ENCODE measurements around the gene MYL12B.

The MYL12B gene

GRCh38 chr18:3252843-3253242 is 9.1 kb upstream of the MYL12B start:
- TF ChIP-seq CTCF (IDR thresholded peaks at IDR 0.05): no peak
- intact Hi-C loops (cut with DNase I; ENCODE audit: low total_unique reads): no loop called here
- peak overlapping the region; percentile 1 to 6 for H3K4me3 ChIP-seq
- H3K27ac ChIP-seq: peak overlapping the region; percentile 93 to 98
- no peaks in the 10 kb centered on the region for H3K9me3 ChIP-seq
- no peaks in the 10 kb centered on the region for H3K27me3 ChIP-seq
- peaks cover 0 to 87% (median 46%) of the 10 kb centered on the region in 4 donors for H3K4me1 ChIP-seq
- peaks cover 48 to 50% (median 48%) of the 10 kb centered on the region in 3 donors for H3K36me3 ChIP-seq
- no peak for DNase-seq

GRCh38 chr18:3254725-3255124 is 7.2 kb upstream of the MYL12B start:
- peaks cover 58 to 60% (median 60%) of the 10 kb centered on the region in 3 donors for H3K36me3 ChIP-seq

GRCh38 chr18:3255611-3256165 is 6.2 kb upstream of the MYL12B start:
- intact Hi-C loops (cut with DNase I; ENCODE audit: low total_unique reads): no loop called here
- Histone ChIP-seq H3K4me1 (peaks cover 0 to 94% (median 49%) of the 10 kb centered on the region in 4 donors), H3K27me3 (no peaks in the 10 kb centered on the region), H3K27ac (peak overlapping the region; percentile 13 to 98), H3K4me3 (no peak overlapping the region), H3K36me3 (peaks cover 56 to 60% (median 60%) of the 10 kb centered on the region in 3 donors), H3K9me3 (no peaks in the 10 kb centered on the region)
- DNase-seq: no peak
- no peak for TF ChIP-seq CTCF (IDR thresholded peaks at IDR 0.05)

More at GRCh38 chr18:3254725-3255124, 7.2 kb upstream of the MYL12B start:
- Histone ChIP-seq H3K9me3 (no peaks in the 10 kb centered on the region), H3K4me3 (no peak overlapping the region), H3K27ac (peak overlapping the region; percentile 13 to 98), H3K4me1 (peaks cover 0 to 94% (median 45%) of the 10 kb centered on the region in 4 donors), H3K27me3 (no peaks in the 10 kb centered on the region)
- DNase-seq: no peak
- TF ChIP-seq CTCF (IDR thresholded peaks at IDR 0.05): no peak
- intact Hi-C loops (cut with DNase I; ENCODE audit: low total_unique reads): no loop called here

- H3K4me1 ChIP-seq: peaks cover 0 to 87% (median 47%) of the 10 kb centered on the region in 4 donors
These were observed 5.0 kb upstream of the MYL12B start for GRCh38 chr18:3256693-3257626.

More at GRCh38 chr18:3256693-3257626, 5.0 kb upstream of the MYL12B start:
- Histone ChIP-seq H3K27me3 (no peaks in the 10 kb centered on the region), H3K36me3 (peaks cover 56 to 60% (median 60%) of the 10 kb centered on the region in 3 donors), H3K27ac (peak overlapping the region; percentile 43 to 98), H3K4me3 (no peak overlapping the region), H3K9me3 (no peaks in the 10 kb centered on the region)
- intact Hi-C loops (cut with DNase I; ENCODE audit: low total_unique reads): no loop called here
- TF ChIP-seq CTCF (IDR thresholded peaks at IDR 0.05): no peak
- no peak for DNase-seq
